HEK293T (cell line): Measurements from ENCODE around the gene FSTL4.

ENCODE experiments used
- CTCF ChIA-PET: fragments of 350-600 bp; formaldehyde crosslinking; extraction: SDS; loops from one replicate; lab custom pipeline; 2021; ENCODE audit warnings: antibody characterized with exemption, inconsistent platforms; lab: Yijun Ruan, JAX
- POLR2A ChIA-PET: fragments of 350-600 bp; formaldehyde crosslinking; extraction: SDS; loops from one replicate; lab custom pipeline; 2020; ENCODE audit warnings: antibody characterized with exemption, inconsistent platforms; lab: Yijun Ruan, JAX
- DNase-seq: peaks from one replicate; pipeline ENCODE4 v3.0.0; 2012; ENCODE audit warnings: mixed read lengths; ENCODE audit errors: extremely low spot score
- ARNT ChIP-seq: fragments of 450-650 bp; IDR thresholded peaks from 2 replicates; pipeline ENCODE4 v1.6.1; 2017; ENCODE audit warnings: mild to moderate bottlenecking
- BHLHE40 ChIP-seq: fragments of 450-650 bp; IDR thresholded peaks from 2 replicates; pipeline ENCODE4 v1.6.1; 2016; ENCODE audit warnings: mild to moderate bottlenecking, moderate library complexity, borderline replicate concordance
- CTBP1 ChIP-seq: fragments of 450-650 bp; IDR thresholded peaks from 2 replicates; pipeline ENCODE4 v1.6.1; 2016; ENCODE audit warnings: borderline replicate concordance
- ELF4 ChIP-seq: fragments of 450-650 bp; IDR thresholded peaks from 2 replicates; pipeline ENCODE4 v1.6.1; 2017; ENCODE audit warnings: antibody characterized with exemption
- FOXA1 ChIP-seq: fragments of 450-650 bp; IDR thresholded peaks from 2 replicates; pipeline ENCODE4 v1.6.1; 2016; ENCODE audit warnings: mild to moderate bottlenecking
- FOXM1 ChIP-seq: fragments of 450-650 bp; IDR thresholded peaks from 2 replicates; pipeline ENCODE4 v1.6.1; 2017; ENCODE audit warnings: mild to moderate bottlenecking, borderline replicate concordance
- L3MBTL2 ChIP-seq: fragments of 450-650 bp; conservative IDR thresholded peaks from 2 replicates; pipeline ENCODE4 v1.6.1; 2016; ENCODE audit warnings: mild to moderate bottlenecking
- LEF1 ChIP-seq: fragments of 450-650 bp; IDR thresholded peaks from 2 replicates; pipeline ENCODE4 v1.6.1; 2017; ENCODE audit warnings: mild to moderate bottlenecking, borderline replicate concordance
- NFRKB ChIP-seq: fragments of 450-650 bp; IDR thresholded peaks from 2 replicates; pipeline ENCODE4 v1.6.1; 2016; ENCODE audit warnings: mild to moderate bottlenecking, moderate library complexity
- SP1 ChIP-seq: fragments of 450-650 bp; IDR thresholded peaks from 2 replicates; pipeline ENCODE4 v1.6.1; 2017
- SUZ12 ChIP-seq: fragments of 450-650 bp; IDR thresholded peaks from 2 replicates; pipeline ENCODE4 v1.6.1; 2016; ENCODE audit warnings: mild to moderate bottlenecking
- TARDBP ChIP-seq: fragments of 450-650 bp; IDR thresholded peaks from 2 replicates; pipeline ENCODE4 v1.6.1; 2016
- ZNF384 ChIP-seq: fragments of 450-650 bp; IDR thresholded peaks from 2 replicates; pipeline ENCODE4 v1.6.1; 2016
- TF ChIP-seq, protein P1 (sequence below): fragments of 450-650 bp; IDR thresholded peaks from 2 replicates; pipeline ENCODE4 v1.6.1; 2016

Gene FSTL4

DNA sequence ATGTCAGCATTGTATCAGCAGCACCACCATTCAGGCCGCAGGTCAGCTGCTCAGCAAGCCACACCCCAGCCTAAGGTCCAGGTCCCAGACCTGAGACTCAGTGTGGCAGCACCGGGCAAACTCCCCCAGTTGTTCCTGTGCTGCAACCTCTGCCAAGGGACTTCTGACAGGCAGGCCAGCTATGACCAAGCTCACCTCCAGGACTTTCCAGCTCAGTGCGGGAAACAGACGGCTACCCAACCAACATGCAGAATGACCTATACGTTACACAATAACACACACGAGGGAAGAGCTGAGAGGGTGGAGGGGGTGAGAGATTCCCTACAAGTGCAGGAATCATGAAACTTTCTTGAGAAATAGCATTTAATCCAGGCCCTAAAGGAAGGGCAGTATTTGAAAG is 143.7 kb downstream of the FSTL4 start:
- ChIA-PET CTCF (interaction anchor here (1.2 kb wide), 1 partner anchor 9 kb away, joined by 5 read pairs; no protein-coding TSS in a partner anchor), POLR2A (no interaction called here)
- no peak for TF ChIP-seq SP1
- no peak for TF ChIP-seq ZNF384
- TF ChIP-seq SUZ12, result no peak
- DNase-seq, result no peak

DNA sequence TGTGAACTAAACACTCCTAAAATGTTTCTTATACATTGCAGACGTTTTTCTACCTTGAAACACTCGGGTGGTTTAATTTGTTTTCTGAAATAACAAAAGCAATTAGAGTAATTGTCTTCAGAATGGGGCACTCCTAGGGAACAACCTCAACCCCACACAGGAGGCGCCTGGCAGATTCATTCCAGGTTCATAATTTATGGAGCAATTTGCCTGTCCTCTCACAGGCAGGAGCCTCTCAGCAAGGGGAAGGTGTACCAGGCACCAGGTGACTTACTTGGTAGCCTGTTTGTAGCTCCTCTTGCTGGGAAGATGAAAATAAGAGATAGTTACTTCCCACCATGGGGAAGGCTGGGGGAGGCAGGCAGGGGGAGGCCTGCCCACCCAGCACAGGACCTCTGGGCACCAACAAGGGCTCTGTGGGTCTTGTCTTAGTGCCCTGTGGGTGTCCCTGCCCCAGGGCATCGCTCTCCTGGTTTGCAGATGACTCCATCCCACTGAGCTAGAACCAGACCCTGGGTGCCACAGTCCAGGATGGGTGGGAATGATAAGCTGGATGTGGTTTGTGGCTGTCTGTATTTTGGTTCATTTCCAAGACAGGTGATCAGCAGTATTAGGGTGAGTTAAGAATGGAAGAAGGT is 144.4 kb downstream of the FSTL4 start:
- TF ChIP-seq SUZ12 (no peak), NFRKB (no peak)
- ChIA-PET CTCF (no interaction called here), POLR2A (no interaction called here)
- DNase-seq, result no peak

DNA sequence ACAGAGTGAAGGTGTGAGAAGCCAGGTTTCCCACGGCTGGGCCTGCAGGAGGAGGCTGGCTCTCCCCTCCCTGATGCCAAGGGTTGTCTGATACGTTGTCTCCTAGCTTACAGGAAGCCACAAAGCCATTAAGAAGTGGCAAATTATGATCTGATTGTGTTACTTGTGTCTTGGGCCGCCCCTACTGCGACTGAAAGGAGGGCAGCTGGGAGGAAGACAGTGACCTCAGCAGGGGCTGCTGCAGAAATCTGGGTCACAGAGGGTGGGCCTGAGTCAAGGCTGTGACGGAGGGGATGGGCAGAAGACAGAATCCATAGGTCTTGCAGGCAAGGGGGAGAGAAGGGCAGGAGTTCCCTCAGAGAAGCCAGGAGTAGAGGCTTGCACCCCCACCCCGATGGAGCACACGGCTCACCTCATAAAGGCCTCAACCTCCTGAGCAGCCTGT is 145.0 kb downstream of the FSTL4 start:
- no peak for DNase-seq
- POLR2A ChIA-PET, result no interaction called here
- TF ChIP-seq, protein P1, sequence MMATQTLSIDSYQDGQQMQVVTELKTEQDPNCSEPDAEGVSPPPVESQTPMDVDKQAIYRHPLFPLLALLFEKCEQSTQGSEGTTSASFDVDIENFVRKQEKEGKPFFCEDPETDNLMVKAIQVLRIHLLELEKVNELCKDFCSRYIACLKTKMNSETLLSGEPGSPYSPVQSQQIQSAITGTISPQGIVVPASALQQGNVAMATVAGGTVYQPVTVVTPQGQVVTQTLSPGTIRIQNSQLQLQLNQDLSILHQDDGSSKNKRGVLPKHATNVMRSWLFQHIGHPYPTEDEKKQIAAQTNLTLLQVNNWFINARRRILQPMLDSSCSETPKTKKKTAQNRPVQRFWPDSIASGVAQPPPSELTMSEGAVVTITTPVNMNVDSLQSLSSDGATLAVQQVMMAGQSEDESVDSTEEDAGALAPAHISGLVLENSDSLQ, result no peak
- TF ChIP-seq L3MBTL2 (no peak), ARNT (no peak), NFRKB (no peak)
- CTCF ChIA-PET, result no interaction called here

DNA sequence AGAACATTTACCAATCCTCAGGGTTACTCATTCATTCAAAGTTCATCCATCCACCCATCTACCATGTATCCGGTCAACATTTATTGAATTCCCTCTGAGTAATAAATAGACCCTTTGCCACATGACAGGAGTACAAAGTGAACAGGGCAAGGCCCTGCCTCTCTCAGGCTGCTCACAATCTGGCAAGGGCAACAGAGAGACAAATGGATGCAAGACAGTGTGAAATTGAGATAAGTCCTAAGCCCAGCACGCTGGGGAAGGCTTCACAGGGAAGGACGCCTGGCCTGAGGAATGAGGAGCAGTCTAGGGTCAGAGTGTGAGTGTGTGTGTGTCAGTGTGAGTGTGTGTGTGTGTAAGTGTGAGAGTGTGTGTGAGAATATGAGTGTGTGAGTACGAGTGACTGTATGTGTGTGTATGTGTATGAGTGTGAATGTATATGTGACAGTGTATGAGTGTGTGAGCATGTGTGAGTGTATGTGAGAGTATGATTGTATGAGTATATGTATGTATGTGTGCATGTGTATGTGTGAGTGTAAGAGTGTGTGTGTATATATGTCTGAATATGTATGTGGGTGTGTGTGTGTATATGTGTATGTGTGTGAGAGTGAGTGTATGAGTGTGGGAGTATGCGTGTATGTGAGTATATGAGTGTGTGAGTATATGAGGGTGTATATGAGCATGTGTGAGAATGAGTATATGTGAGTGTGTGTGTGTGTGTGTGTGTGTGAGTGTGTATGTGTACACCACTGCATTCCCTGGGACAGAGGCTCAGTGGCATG is 145.6 kb downstream of the FSTL4 start:
- ChIA-PET POLR2A (no interaction called here), CTCF (no interaction called here)
- no peak for TF ChIP-seq SUZ12
- no peak for TF ChIP-seq FOXA1
- no peak for TF ChIP-seq LEF1
- no peak for TF ChIP-seq SP1
- no peak for TF ChIP-seq NFRKB
- no peak for TF ChIP-seq ARNT
- TF ChIP-seq ZNF384, result no peak
- TF ChIP-seq ELF4, result no peak
- TF ChIP-seq, protein P1, result no peak
- no peak for DNase-seq

DNA sequence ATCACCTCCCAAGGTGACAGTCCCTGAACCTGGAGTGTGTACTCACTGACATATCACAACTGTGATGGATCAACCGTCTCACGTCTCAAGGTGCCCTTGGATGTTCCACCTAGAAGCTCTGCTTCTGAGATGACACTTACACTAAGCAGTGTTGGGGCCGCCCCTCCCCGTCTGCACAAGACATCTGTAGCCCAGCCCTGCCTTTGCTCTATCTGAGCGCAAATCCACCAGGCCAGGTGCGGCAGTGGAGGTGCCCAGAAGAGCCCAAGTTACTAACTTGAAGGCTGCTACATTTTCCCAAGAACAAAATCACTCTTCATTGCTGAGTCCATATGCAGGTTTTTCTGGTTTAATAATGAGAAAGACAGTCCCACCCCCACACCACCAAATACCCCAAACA is 148.3 kb downstream of the FSTL4 start:
- POLR2A ChIA-PET, result no interaction called here
- no peak for DNase-seq
- no peak for TF ChIP-seq NFRKB
- no peak for TF ChIP-seq LEF1
- no peak for TF ChIP-seq FOXM1
- no peak for TF ChIP-seq L3MBTL2
- no peak for TF ChIP-seq ARNT
- TF ChIP-seq, protein P1, result no peak
- no peak for TF ChIP-seq ELF4
- TF ChIP-seq SUZ12, result no peak
- TF ChIP-seq BHLHE40, result no peak
- TF ChIP-seq SP1, result no peak
- no peak for TF ChIP-seq FOXA1
- CTCF ChIA-PET, result interaction anchor here (0.5 kb wide), 1 partner anchor 335 kb away, joined by 3 read pairs; no protein-coding TSS in a partner anchor

DNA sequence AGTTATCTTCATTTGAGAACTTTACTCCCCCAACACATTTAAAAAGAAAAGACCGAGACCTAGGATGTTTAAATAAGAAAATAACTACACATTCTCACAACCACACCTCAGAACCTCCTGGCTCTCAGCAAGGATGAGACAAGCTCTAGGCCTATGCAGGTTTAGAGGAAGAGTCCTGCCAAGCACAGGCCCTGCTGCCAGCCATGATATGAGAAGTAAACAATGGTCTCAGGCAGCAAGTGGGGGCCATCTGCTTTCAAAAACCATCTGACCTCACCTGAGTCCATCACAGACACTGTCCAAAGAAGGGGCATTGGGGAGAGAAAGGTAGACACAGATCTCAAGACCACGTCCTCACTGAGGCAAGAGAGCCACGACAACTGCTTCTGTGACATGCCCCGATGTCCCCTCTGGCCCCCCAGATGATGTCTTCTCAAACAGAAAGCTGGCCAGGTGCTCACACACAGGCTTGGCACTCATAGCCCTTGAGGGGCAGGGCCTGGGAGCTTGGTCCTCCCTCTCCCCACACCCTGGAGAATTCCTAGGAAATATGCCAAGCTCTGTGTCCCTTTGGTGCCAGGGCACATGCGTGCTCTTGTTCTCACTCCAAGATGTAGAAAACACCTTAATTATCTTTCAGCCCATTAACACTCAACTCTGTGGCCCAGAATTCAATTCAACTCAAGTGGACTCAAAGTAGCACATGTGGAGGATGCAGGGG is 150.4 kb downstream of the FSTL4 start:
- TF ChIP-seq L3MBTL2 (no peak), SP1 (no peak), ARNT (no peak), TARDBP (no peak), FOXA1 (no peak), ZNF384 (no peak), ELF4 (no peak), CTBP1 (no peak)
- ChIA-PET POLR2A (no interaction called here), CTCF (interaction anchor here (3.8 kb wide), 1 partner anchor 38 kb away, joined by 24 read pairs; no protein-coding TSS in a partner anchor)
- no peak for DNase-seq
